Measurements from ENCODE around the gene NT5E. TPM values are rescaled to one million over a fixed set of nuclear protein-coding genes. Genes with fewer than 3 reads are reported as not detected.
A peak's percentile ranks its signal among the peaks of the same experiment; 100 is the strongest.

NT5E gene
- total RNA-seq, 2 experiments from 2014 or later = 2.7 to 3.3 TPM

DNA sequence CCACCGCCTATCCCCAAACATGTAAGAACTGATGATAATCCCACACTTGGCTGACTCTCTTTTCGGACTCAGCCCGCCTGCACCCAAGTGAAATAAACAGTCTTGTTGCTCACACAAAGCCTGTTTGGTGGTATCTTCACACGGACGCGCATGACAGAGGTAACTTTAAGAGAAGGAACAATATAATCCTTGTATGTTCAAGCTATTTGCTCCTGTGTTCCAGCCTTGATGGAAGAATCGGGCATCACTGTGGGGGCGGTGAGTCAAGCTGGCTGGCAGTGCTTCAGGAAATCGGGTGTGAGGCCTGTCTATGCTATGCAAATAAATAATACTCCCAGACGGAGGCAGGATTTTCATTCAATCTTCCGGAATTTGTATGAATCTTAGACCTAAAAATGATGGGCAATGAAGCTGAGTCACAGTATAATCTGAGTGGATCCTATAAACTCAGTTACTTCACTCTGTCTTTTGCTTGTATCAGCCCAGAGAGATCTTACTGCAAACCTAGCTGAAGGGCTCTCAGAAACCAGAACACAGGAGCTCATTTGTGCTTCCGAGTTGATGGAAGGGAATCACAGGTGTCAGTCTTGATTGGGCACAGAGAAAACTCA, 45.2 kb upstream of the NT5E start:
- Histone ChIP-seq H3K4me3 (ENCODE audit: low read length) (no peak overlapping the region), H3K27me3 (ENCODE audit: control insufficient read depth in 1 of 2, insufficient read depth in 2 of 2, low read length in 2 of 2) (no peaks in the 10 kb centered on the region), H3K36me3 (ENCODE audit: insufficient read depth, low read length) (no peaks in the 10 kb centered on the region), H3K4me1 (ENCODE audit: insufficient read depth, low read length) (peaks cover 26% of the 10 kb centered on the region), H3K9me3 (ENCODE audit: control insufficient read depth in 1 of 2, insufficient read depth in 1 of 2, low read length in 2 of 2) (no peaks in the 10 kb centered on the region), H3K27ac (ENCODE audit: low read depth in 1 of 2, low read length in 2 of 2) (no peak overlapping the region)
- no peaks in the 10 kb centered on the region for H3K36me3 Mint-ChIP-seq (ENCODE audit: low read depth)
- CTCF ChIA-PET = no interaction called here
- no peak overlapping the region for H3K27ac Mint-ChIP-seq
- ATAC-seq (ENCODE audit: poor library complexity) (no peak), DNase-seq (no peak)
- H3K4me3 Mint-ChIP-seq = no peak overlapping the region
- H3K9me3 Mint-ChIP-seq = no peaks in the 10 kb centered on the region
- POLR2A ChIA-PET = interaction anchor here (1.0 to 1.3 kb wide), 2 partner anchors 45 to 78 kb away, joined by 3 to 9 read pairs; partner anchors contain the start of gene NT5E
- H3K27me3 Mint-ChIP-seq = no peaks in the 10 kb centered on the region
- intact Hi-C loops (cut with DNase I, micrococcal nuclease) = no loop called here
- peaks cover 23% of the 10 kb centered on the region for H3K4me1 Mint-ChIP-seq (ENCODE audit: low read depth)
- TF ChIP-seq, protein P1, sequence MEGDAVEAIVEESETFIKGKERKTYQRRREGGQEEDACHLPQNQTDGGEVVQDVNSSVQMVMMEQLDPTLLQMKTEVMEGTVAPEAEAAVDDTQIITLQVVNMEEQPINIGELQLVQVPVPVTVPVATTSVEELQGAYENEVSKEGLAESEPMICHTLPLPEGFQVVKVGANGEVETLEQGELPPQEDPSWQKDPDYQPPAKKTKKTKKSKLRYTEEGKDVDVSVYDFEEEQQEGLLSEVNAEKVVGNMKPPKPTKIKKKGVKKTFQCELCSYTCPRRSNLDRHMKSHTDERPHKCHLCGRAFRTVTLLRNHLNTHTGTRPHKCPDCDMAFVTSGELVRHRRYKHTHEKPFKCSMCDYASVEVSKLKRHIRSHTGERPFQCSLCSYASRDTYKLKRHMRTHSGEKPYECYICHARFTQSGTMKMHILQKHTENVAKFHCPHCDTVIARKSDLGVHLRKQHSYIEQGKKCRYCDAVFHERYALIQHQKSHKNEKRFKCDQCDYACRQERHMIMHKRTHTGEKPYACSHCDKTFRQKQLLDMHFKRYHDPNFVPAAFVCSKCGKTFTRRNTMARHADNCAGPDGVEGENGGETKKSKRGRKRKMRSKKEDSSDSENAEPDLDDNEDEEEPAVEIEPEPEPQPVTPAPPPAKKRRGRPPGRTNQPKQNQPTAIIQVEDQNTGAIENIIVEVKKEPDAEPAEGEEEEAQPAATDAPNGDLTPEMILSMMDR (IDR thresholded peaks at IDR 0.05) = no peak

DNA sequence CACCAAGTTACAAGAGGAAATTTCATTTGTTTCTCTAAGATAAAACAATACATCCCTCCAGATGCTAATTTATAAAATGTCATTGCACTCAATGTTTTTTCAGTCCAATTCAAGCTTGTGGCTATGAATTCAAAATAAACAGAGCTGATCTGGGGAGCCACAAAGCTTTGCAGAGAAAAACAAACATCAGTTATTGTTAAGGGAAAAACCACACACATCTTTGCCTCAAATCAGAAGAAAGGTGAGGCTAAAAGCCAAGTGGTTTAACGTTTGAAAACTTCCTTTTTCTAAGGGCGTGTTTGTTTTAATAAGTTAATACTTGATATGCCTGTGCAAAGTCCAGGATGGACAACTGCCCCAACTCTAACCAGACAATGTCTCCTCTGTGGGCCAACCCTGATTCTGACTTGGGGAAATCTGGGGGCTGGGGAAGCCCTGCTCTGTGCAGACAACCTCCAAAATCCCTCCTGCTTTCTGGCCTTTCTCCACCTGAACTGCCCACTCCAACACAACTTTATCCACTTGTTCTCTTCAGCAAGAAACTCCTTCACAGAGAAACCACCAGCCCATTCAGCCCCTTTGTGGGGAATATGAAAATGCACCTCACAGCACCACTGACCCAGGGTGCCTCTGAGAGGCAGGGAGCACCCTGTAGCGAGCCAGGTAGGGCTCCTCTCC, 44.6 kb upstream of the NT5E start:
- ATAC-seq (ENCODE audit: poor library complexity) (no peak), DNase-seq (no peak)
- no peaks in the 10 kb centered on the region for H3K36me3 Mint-ChIP-seq (ENCODE audit: low read depth)
- CTCF ChIA-PET = no interaction called here
- H3K4me1 Mint-ChIP-seq (ENCODE audit: low read depth) = peaks cover 23% of the 10 kb centered on the region
- no peaks in the 10 kb centered on the region for H3K27me3 Mint-ChIP-seq
- no peak overlapping the region for H3K27ac ChIP-seq (ENCODE audit: low read depth in 1 of 2, low read length in 2 of 2)
- TF ChIP-seq, protein P1 (IDR thresholded peaks at IDR 0.05) = no peak
- peak overlapping the region; percentile 18 for H3K27ac Mint-ChIP-seq
- no peak overlapping the region for H3K4me3 ChIP-seq (ENCODE audit: low read length)
- POLR2A ChIA-PET = interaction anchor here (1.0 to 1.3 kb wide), 2 partner anchors 44 to 78 kb away, joined by 3 to 9 read pairs; partner anchors contain the start of gene NT5E
- no peak overlapping the region for H3K4me3 Mint-ChIP-seq
- H3K9me3 Mint-ChIP-seq = no peaks in the 10 kb centered on the region
- peaks cover 26% of the 10 kb centered on the region for H3K4me1 ChIP-seq (ENCODE audit: insufficient read depth, low read length)
- no peaks in the 10 kb centered on the region for H3K9me3 ChIP-seq (ENCODE audit: control insufficient read depth in 1 of 2, insufficient read depth in 1 of 2, low read length in 2 of 2)
- H3K36me3 ChIP-seq (ENCODE audit: insufficient read depth, low read length) = no peaks in the 10 kb centered on the region
- intact Hi-C loops (cut with DNase I, micrococcal nuclease) = no loop called here
- no peaks in the 10 kb centered on the region for H3K27me3 ChIP-seq (ENCODE audit: control insufficient read depth in 1 of 2, insufficient read depth in 2 of 2, low read length in 2 of 2)

DNA sequence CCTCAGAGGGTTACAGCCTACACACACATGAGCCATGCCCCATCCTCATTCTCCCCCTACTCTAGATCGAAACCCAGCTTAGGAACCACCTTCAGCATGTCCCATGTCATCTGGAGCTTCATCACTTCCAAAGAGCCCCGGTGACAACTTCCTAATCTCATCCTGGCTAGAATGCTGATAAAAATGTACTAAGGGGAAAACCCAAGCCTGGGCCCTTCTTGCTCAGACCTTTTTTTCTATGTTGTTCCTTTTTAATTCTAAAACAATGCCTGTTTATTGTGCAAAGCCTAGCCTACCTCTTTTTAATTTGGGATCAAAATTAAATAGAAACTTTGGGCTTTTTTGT, 44.1 kb upstream of the NT5E start:
- no peak for ATAC-seq (ENCODE audit: poor library complexity)
- POLR2A ChIA-PET = no interaction called here
- H3K27me3 Mint-ChIP-seq = no peaks in the 10 kb centered on the region
- Histone ChIP-seq H3K4me1 (ENCODE audit: insufficient read depth, low read length) (peaks cover 26% of the 10 kb centered on the region), H3K36me3 (ENCODE audit: insufficient read depth, low read length) (no peaks in the 10 kb centered on the region), H3K27me3 (ENCODE audit: control insufficient read depth in 1 of 2, insufficient read depth in 2 of 2, low read length in 2 of 2) (no peaks in the 10 kb centered on the region), H3K27ac (ENCODE audit: low read depth in 1 of 2, low read length in 2 of 2) (no peak overlapping the region), H3K4me3 (ENCODE audit: low read length) (no peak overlapping the region), H3K9me3 (ENCODE audit: control insufficient read depth in 1 of 2, insufficient read depth in 1 of 2, low read length in 2 of 2) (no peaks in the 10 kb centered on the region)
- no peak for DNase-seq
- CTCF ChIA-PET = no interaction called here
- no peaks in the 10 kb centered on the region for H3K9me3 Mint-ChIP-seq
- intact Hi-C loops (cut with DNase I, micrococcal nuclease) = no loop called here
- no peak overlapping the region for H3K4me3 Mint-ChIP-seq
- peaks cover 23% of the 10 kb centered on the region for H3K4me1 Mint-ChIP-seq (ENCODE audit: low read depth)
- TF ChIP-seq, protein P1 (IDR thresholded peaks at IDR 0.05) = no peak
- peak overlapping the region; percentile 18 for H3K27ac Mint-ChIP-seq
- H3K36me3 Mint-ChIP-seq (ENCODE audit: low read depth) = no peaks in the 10 kb centered on the region
